ENCODE data around the gene LANCL2. TPM values are rescaled to one million over a fixed set of nuclear protein-coding genes. Genes with fewer than 3 reads are reported as not detected.

LANCL2 gene
- total RNA-seq, 1 donor from 2014 or later = 21.5 TPM

DNA sequence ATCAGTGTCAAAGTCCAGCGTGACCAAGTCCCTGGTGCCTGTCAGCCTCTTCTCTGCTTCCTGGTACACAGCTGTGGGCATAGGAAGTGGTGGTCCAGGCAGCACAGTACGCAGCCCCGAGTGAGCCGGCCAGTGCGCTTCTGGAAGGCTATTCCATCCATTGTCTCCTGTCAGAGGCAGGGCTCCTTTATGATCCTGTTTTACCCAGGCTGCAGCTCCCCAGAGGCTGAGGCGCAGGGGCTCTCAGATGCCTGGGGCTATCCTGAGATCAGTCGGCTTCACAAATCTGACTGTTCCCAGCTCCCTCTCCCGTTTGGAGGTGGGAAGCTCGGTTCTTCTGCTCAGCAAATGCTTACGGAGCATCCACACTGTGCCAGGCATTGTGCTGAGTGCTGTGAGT, 70.3 kb downstream of the LANCL2 start:
- ChIA-PET CTCF (interaction anchor here (1.0 kb wide), 1 partner anchor 163 kb away, joined by 3 read pairs; no protein-coding TSS in a partner anchor), POLR2A (no interaction called here)
- H3K27me3 Mint-ChIP-seq = no peaks in the 10 kb centered on the region
- no peak for DNase-seq
- no peak overlapping the region for H3K27ac Mint-ChIP-seq
- TF ChIP-seq, protein P1, sequence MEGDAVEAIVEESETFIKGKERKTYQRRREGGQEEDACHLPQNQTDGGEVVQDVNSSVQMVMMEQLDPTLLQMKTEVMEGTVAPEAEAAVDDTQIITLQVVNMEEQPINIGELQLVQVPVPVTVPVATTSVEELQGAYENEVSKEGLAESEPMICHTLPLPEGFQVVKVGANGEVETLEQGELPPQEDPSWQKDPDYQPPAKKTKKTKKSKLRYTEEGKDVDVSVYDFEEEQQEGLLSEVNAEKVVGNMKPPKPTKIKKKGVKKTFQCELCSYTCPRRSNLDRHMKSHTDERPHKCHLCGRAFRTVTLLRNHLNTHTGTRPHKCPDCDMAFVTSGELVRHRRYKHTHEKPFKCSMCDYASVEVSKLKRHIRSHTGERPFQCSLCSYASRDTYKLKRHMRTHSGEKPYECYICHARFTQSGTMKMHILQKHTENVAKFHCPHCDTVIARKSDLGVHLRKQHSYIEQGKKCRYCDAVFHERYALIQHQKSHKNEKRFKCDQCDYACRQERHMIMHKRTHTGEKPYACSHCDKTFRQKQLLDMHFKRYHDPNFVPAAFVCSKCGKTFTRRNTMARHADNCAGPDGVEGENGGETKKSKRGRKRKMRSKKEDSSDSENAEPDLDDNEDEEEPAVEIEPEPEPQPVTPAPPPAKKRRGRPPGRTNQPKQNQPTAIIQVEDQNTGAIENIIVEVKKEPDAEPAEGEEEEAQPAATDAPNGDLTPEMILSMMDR (IDR thresholded peaks at IDR 0.05) = no peak
- ATAC-seq (ENCODE audit: low read depth) = no peak
- H3K4me1 Mint-ChIP-seq = no peaks in the 10 kb centered on the region
- H3K4me3 Mint-ChIP-seq = no peak overlapping the region
- no peaks in the 10 kb centered on the region for H3K9me3 Mint-ChIP-seq
- intact Hi-C loops (cut with micrococcal nuclease) = loop anchor here (10.0 kb wide), 2 partner anchors 289 to 639 kb away; no protein-coding TSS in a partner anchor
- peaks cover 4% of the 10 kb centered on the region for H3K36me3 Mint-ChIP-seq (ENCODE audit: low read depth)

DNA sequence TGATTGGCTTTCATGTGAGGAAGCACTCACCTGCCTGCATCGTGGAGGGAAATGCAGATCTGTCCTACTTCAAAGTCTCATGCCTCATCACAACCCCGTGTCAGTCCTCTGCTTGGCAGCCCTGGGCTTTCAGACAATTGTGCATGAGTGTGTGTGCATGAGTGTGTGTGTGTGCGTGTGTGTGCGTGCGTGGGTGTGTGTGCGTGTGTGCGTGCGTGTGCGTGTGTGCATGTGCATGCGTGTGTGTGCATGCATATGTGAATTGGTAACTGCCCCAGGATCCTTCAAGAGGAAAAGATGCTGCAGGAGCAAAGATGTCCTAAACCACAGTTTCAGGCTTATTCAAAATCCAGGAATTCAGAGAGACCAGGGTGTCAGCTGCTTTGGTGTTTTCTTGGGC, 71.3 kb downstream of the LANCL2 start:
- DNase-seq = no peak
- Mint-ChIP-seq H3K36me3 (ENCODE audit: low read depth) (peaks cover 3% of the 10 kb centered on the region), H3K4me1 (no peaks in the 10 kb centered on the region), H3K27ac (peak overlapping the region; percentile 46), H3K9me3 (no peaks in the 10 kb centered on the region), H3K27me3 (no peaks in the 10 kb centered on the region), H3K4me3 (no peak overlapping the region)
- TF ChIP-seq, protein P1 (IDR thresholded peaks at IDR 0.05) = no peak
- CTCF ChIA-PET = no interaction called here
- ATAC-seq (ENCODE audit: low read depth) = no peak
- POLR2A ChIA-PET = no interaction called here
- intact Hi-C loops (cut with micrococcal nuclease) = loop anchor here (10.0 kb wide), 2 partner anchors 288 to 638 kb away; no protein-coding TSS in a partner anchor

DNA sequence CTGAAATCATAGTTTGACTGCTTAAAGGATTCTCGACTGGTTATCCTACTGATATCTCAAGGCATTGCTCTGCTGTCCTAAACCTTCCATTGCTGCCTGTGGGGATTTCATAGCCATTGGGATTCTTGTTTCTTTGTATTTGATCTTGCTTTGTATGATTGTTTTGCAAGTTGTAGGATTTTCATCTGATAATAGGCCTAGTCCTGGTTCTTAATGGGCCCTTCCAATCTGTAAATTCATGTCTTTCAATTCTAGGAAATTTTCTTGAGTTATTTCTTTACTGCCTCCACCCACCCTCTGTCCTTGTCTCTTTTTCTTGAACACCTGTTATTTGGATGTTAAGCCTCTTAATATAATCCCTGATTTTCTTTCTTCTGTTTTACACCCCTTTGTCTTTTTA, 72.2 kb downstream of the LANCL2 start:
- H3K9me3 Mint-ChIP-seq = no peaks in the 10 kb centered on the region
- POLR2A ChIA-PET = no interaction called here
- no peaks in the 10 kb centered on the region for H3K36me3 Mint-ChIP-seq (ENCODE audit: low read depth)
- intact Hi-C loops (cut with micrococcal nuclease) = loop anchor here (10.0 kb wide), 2 partner anchors 287 to 637 kb away; no protein-coding TSS in a partner anchor
- no peak overlapping the region for H3K4me3 Mint-ChIP-seq
- ATAC-seq (ENCODE audit: low read depth) (no peak), DNase-seq (no peak)
- H3K4me1 Mint-ChIP-seq = no peaks in the 10 kb centered on the region
- CTCF ChIA-PET = no interaction called here
- no peaks in the 10 kb centered on the region for H3K27me3 Mint-ChIP-seq
- H3K27ac Mint-ChIP-seq = no peak overlapping the region
- TF ChIP-seq, protein P1 (IDR thresholded peaks at IDR 0.05) = no peak

DNA sequence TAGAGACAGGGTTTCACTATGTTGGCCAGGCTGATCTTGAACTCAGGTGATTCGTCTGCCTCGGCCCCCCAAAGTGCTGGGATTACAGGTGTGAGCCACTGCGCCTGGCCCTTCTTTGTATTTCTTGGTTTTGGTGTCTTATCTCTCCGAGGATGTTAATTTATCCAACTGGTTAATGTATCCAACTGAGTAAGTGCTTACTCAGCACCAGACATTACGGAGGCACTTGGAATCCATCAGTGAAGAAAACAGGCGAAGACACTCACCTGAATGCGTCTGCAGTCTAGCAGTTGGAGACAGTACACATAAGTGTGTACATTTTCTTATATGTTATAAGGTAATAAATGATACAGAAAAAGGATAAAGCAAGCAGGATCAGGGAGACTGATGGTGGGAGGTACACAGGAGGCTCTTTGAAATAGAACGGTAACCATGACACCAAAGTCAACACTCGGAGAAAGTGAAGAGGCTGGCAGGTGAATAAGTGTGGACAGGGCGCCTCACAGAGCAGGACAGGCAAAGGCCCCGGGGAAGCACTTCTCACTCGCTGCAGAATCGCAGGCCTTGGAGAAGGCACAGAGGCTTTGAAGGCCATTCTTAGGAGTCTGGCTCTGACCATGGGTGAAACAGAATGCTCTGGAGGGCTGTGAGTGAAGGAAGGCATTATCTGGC, 73.1 kb downstream of the LANCL2 start:
- no peaks in the 10 kb centered on the region for H3K4me1 Mint-ChIP-seq
- ChIA-PET CTCF (no interaction called here), POLR2A (no interaction called here)
- no peaks in the 10 kb centered on the region for H3K9me3 Mint-ChIP-seq
- intact Hi-C loops (cut with micrococcal nuclease) = loop anchor here (10.0 kb wide), 2 partner anchors 287 to 637 kb away; no protein-coding TSS in a partner anchor
- no peaks in the 10 kb centered on the region for H3K27me3 Mint-ChIP-seq
- H3K27ac Mint-ChIP-seq = no peak overlapping the region
- TF ChIP-seq, protein P1 (IDR thresholded peaks at IDR 0.05) = no peak
- H3K4me3 Mint-ChIP-seq = no peak overlapping the region
- DNase-seq = no peak
- H3K36me3 Mint-ChIP-seq (ENCODE audit: low read depth) = no peaks in the 10 kb centered on the region
- ATAC-seq (ENCODE audit: low read depth) = no peak

DNA sequence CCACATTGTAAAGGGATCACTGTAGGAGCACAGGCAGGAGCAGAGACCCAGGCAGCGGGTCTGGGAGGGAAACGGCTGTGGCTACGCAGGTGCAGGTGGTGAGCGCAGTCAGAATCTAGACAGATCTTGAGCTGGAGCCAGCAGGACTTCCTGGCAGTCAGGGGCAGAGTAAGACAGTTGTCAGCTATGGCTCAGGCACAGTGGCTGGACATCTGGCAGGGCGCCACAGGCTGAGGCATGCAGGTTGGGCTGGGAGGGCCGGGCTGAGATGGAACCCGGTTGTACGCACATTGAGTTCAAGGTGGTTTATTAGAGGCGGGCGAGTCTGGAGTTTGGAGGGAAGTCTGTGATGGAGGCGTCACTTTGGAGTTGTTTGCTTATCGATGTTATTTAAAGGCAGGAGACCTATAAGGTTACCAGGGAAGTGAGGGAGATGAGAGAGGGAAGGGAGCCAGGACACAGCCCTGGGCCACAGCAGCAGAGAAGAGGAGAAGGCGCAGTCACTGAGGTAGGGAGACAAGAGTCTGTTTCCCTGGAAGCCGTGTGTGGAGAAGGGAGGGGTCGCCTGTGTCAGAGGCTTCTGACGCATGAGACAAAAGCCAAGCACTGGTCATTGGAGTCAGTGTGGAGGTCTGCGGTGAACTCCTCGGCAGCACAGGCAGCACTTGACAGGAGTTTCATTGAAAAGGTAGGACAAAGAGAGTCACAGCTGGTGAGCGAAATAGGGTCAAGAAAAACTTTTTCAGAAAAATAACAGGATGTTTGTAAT, 73.8 kb downstream of the LANCL2 start:
- no peaks in the 10 kb centered on the region for H3K27me3 Mint-ChIP-seq
- DNase-seq (no peak), ATAC-seq (ENCODE audit: low read depth) (peak; percentile 11)
- H3K36me3 Mint-ChIP-seq (ENCODE audit: low read depth) = no peaks in the 10 kb centered on the region
- TF ChIP-seq, protein P1 (IDR thresholded peaks at IDR 0.05) = no peak
- intact Hi-C loops (cut with micrococcal nuclease) = loop anchor here (10.0 kb wide), 2 partner anchors 286 to 636 kb away; no protein-coding TSS in a partner anchor
- no peaks in the 10 kb centered on the region for H3K4me1 Mint-ChIP-seq
- H3K4me3 Mint-ChIP-seq = no peak overlapping the region
- ChIA-PET CTCF (interaction anchor here (1.2 kb wide), 1 partner anchor 525 kb away, joined by 4 read pairs; the partner anchor contains the start of gene NIPSNAP2), POLR2A (interaction anchor here (1.5 kb wide), 1 partner anchor 94 kb away, joined by 3 read pairs; no protein-coding TSS in a partner anchor)
- no peak overlapping the region for H3K27ac Mint-ChIP-seq
- H3K9me3 Mint-ChIP-seq = no peaks in the 10 kb centered on the region

All from activated B cell treated with CpG ODN at 0.5 μM for 24 hours (primary cell).